Fibroblast of the aortic adventitia (primary cell): ENCODE measurements around the gene CERS3. TPM values are rescaled to one million over a fixed set of nuclear protein-coding genes. Genes with fewer than 3 reads are reported as not detected.
"Not testable (repeated sequence)": the region's sequence is repeated elsewhere in the genome, so short reads cannot be mapped to it uniquely, and the experiment has no call there.

ENCODE experiments used
- DNase-seq: peaks from one replicate; pipeline ENCODE4 v3.0.0-alpha.2; 2010; ENCODE audit warnings: low read depth
- H3K4me3 ChIP-seq: 2 replicates; pipeline ENCODE4 v1.5.1; 2011; ENCODE audit warnings: low read depth, mild to moderate bottlenecking, control low read depth, low read length, moderate library complexity
- total RNA-seq: library from RNA; depleted of rRNA; stranded (reverse); fragments of >200 nt; gene quantifications from 2 replicates; pipeline ENCODE4 v1.2.3, GENCODE V29; 2012; ENCODE audit warnings: low replicate concordance
- TF ChIP-seq, protein P1 (sequence below): IDR thresholded peaks from 2 replicates; pipeline ENCODE4 v1.5.1; 2011; ENCODE audit warnings: mild to moderate bottlenecking, low read length, control low read depth, inconsistent platforms; ENCODE audit not compliant: insufficient read depth

Gene CERS3
- total RNA-seq, 1 donor, result not detected

DNA sequence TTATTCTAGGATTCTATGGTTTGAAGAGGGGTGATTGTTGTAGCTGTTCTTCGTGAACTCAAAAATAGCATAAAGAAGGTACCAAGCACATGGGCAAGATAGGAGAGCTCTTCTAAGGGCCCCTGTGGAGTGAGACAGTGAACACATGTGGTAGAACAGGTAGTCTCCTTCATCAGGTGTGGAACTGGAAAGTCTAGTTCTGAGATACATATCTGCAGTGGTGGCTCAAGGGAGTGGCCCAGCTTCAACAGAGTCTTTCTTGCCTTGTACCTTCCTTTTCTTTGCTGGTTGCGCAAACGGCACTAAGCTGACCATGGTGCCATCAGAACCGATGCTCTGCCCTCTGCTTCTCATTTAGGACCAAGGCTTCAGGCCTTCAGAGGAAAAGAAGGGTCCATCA lies 65.2 kb downstream of the CERS3 start:
- DNase-seq, result no peak
- H3K4me3 ChIP-seq, result no peak overlapping the region
- TF ChIP-seq, protein P1, sequence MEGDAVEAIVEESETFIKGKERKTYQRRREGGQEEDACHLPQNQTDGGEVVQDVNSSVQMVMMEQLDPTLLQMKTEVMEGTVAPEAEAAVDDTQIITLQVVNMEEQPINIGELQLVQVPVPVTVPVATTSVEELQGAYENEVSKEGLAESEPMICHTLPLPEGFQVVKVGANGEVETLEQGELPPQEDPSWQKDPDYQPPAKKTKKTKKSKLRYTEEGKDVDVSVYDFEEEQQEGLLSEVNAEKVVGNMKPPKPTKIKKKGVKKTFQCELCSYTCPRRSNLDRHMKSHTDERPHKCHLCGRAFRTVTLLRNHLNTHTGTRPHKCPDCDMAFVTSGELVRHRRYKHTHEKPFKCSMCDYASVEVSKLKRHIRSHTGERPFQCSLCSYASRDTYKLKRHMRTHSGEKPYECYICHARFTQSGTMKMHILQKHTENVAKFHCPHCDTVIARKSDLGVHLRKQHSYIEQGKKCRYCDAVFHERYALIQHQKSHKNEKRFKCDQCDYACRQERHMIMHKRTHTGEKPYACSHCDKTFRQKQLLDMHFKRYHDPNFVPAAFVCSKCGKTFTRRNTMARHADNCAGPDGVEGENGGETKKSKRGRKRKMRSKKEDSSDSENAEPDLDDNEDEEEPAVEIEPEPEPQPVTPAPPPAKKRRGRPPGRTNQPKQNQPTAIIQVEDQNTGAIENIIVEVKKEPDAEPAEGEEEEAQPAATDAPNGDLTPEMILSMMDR, result no peak

DNA sequence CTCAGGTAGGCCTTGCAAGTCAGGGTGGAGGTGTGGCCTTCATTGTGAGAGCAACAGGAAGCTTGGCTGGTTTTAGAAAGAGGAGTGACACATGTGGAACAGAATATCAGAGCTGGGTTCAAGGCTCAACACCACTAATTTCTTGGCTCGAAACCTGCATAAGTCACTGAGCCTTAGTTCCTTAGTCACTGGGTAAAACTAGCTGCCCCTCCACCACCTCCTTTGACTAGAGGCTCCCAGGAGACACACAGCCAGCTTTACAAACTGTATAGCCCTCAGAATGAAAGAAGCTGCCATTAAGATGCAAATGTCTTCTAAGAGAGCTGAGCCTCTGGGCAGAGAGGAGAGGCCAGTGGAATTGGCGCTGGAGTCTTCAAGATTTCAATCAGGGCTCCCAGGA lies 67.7 kb downstream of the CERS3 start:
- no peak for DNase-seq
- TF ChIP-seq, protein P1, result no peak
- H3K4me3 ChIP-seq, result no peak overlapping the region

DNA sequence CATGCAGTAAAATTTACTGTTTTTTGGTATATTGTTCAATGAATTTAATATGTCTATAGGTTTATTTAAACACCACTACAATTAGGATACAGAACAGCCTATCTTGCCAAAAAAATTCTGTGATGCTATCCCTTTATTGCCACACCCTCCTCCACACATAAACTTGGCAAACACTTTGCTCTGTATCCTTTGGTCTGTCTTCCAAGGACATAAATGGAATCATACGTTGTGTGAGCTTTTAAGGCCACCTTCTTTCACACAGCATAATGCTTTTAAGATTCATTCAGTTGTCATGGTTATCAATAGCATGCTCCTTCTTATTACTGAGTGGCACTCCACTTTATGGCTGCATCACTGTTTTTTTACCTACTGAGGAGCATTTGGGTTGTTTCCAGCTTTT lies 71.5 kb downstream of the CERS3 start:
- H3K4me3 ChIP-seq, result no peak overlapping the region
- TF ChIP-seq, protein P1, result no peak
- DNase-seq, result peak; percentile 17

DNA sequence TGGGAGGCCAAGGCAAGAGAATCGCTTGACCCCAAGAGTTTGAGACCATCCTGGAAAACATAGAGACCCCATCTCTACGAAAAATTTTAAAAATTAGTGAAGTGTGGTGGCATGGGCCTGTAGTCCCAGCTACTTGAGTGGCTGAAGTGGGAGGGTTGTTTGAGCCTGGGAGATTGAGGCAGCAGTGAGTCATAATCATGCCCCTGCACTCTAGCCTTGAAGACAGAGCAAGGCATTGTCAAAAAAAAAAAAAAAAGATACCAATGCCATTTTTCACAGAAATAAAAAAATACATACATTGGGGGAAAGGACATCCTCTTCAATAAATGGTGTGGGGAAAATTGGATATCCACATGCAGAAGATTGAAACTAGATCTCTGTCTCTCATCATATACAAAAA lies 74.6 kb downstream of the CERS3 start:
- TF ChIP-seq, protein P1, result no peak
- H3K4me3 ChIP-seq, result no peak overlapping the region
- DNase-seq, result no peak

DNA sequence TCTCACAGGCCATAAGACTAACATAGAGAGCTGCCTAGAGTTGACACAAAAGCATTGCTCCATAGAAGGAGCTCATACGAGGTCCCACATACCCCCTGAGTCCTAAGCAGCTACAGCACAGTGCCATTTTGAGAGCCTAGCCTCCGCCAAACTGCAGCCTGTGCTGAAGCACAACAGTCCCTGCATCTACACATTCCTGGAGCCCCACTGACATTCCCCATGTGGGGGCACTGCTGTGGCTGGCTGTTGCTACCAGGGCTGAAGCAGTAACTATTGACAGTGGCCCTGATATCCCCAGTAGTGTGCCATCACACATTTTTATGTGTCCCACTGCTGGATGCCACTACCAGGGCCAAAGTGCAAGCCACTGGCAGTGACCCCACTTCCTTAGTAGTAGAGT lies 80.3 kb downstream of the CERS3 start:
- DNase-seq, result no peak
- TF ChIP-seq, protein P1, result no peak
- H3K4me3 ChIP-seq, result no peak overlapping the region

DNA sequence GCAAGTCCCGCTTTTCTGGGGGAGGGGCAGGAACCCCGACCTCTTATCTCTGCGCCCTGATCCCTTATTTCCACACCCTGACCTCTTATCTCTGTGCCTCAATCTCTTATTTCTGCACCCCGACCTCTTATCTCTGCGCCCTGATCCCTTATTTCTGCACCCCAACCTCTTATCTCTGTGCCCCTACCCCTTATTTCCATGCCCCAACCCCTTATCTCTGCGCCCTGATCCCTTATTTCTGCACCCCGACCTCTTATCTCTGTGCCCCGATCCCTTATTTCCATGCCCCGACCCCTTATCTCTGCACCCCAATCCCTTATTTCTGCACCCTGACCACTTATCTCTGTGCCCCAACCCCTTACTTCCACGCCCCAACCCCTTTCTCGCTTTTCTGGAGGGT lies 87.7 kb downstream of the CERS3 start:
- H3K4me3 ChIP-seq, result not testable (repeated sequence)

DNA sequence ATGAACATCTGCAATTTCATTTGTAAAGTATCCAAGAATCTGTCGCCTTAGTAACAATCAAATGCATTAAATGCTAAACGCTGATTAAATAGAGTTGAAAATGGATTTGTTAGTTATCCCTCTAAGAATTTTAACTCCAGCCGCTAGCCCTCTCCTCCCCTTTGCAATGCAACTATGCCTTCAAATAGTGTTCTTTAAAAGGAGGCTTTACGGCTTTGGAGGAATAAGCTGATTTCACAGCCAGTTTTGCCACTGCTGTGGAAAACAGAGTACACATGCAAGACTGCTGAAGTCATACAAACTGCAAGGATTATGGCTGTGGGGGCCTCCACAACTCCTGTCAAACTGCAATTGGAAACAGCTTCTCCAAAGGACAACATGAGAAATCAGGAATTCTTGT lies 89.2 kb downstream of the CERS3 start:
- DNase-seq, result no peak
- TF ChIP-seq, protein P1, result no peak
- no peak overlapping the region for H3K4me3 ChIP-seq

More for the DNA sequence above, 87.7 kb downstream of the CERS3 start:
- DNase-seq, result not testable (repeated sequence)
